IPS-NIHi7 (cell line): ENCODE measurements around the gene NAA10.

ENCODE experiments used
- DNase-seq: peaks from one replicate; pipeline ENCODE4 v3.0.0; 2012; ENCODE audit warnings: mixed read lengths; ENCODE audit errors: extremely low spot score

NAA10 gene

DNA sequence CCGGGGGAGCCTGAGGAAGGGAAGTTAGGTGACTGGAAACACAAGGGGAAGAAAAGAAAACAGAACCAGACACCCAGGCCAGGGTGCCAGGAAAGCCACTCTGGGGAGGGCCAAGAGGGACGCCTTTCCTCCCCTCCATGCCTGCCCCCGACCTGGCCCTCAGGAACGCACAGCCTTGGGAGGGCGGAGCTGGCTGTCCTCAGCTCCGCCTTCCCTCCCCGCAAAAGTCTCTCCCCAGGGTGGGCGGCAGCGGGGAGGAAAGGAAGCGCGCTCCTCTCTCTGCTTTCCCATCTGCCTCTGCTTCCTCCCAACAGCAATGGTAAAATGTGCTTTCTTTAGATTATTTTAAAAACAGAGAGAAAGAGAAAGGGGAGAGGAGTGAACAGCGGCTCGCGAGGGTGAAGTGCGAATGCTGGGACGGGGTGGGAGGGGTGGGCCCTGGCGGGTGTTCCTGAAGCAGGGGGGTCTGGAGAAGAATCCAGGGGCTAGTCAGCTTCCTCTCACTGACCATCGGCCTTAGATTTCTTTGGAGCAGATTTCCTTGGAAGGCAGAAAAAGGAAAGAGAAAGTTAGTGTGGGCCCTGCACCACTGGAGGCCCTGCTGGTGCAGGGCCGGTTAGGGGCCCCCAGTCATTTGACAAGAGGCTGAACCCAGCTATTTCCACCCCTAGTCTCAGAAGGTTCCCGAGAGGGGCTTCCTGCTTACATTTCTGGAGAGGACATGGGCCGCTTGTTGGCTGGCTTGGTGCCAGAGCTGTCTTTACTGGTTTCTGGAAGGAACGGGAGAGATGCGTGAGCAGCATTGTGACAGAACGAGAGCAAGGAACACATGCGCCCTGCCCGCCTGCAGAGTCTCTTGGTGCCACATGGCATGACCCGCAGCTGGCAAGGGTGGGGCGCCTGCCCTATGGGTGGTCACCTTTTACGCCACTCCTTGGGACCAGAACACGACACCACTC, 14.3 kb upstream of the NAA10 start:
- no peak for DNase-seq

GRCh38 chrX:153948002-153948466, 13.2 kb upstream of the NAA10 start:
- DNase-seq: no peak

- DNase-seq: peak; percentile 66
These were observed 12.4 kb upstream of the NAA10 start for GRCh38 chrX:153947009-153947769.

DNA sequence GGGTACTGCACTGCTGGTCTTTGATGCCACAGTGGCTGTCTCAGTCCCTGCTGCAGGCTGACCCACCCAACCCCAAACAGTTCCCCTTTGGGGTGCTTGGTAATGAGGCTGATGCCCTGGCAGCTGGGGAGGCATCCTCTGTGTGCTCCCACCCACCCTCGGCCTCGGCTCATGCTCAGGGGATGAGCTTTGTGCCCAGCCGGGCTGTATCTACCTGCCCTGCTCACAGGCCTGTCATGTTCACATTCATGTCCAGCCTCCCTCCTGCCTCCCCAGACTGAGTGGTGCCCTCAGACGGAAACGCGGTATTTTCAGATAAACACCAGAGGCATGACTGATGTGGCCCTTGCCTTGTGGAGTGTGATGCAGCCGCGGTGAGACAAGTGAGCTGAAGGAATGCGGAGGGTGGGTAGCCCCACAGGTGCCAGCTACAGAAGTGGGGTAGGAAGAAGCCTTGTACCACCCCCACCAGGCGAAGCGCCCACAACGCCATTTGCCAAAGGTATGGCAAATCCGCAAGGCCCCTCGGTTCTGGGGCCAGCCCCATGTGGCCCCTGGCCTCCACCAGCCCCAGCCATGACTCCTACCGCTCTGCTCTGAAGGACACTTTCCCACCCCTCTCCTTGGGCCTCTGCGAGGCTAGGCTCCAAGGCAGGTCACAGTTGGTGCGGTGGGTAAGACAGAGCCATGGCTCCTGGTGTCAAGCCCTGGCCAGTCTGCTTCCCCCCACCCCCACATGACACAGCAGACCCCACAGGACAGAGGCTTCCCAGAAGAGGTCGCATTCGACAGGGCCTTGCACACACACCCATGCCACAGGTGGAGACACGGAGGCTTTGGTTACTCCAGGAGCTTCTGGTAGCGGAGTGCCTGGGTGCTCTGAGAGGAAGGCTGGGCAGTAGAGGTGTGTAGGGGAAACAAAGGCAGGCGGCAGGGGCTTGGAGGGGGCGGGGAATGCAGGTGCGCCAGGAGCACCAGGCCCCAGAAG, 11.4 kb upstream of the NAA10 start:
- DNase-seq: no peak

DNA sequence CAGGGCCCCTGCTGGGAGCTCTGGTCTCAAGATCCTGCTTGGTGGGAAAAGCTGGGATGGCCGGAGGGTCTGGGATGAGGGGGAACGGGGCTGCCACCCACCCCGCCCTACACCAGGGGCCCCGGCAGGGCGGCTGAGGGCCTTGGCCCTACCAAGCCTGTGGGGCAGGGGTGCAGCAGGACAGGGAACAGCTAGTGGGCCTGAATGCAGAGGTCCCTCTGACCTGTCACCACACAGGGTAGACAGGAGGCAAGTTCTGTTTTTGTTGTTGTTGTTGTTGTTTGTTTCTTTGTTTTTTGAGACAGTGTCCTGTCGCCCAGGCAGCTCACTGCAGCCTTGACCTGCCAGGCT, 9.9 kb upstream of the NAA10 start:
- DNase-seq: no peak

DNA sequence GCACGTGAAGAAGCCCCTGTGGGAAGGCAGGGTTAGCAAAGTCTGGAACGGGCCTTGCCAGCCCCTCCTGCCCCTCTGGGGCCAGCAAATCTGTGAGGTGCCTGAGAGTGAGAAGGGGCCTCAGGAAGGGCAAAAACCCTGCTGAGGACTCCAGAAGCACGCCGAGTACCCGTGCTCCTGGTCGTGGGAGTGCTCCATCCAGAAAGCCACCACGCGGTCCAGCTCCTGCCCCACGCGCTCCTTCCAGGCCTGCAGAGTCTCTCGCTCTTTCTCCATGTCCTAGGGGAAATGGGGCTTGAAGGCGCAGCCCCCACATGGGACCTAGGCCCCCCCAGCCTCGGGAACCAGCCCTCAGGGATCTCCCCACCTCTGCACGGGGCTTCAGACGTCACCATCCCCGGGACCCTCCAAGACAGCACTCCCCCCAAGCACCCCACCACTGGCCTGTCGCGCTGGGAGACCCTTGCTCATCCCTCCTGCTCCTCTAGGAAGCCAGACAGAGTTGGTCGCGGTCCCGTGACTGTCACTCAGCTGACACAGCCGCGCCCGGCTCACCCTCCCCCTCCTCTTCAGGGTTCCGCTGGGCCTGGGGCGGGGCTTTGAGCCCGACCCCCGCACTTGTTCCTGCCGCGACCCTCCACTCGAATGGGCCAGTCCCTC, 9.4 kb upstream of the NAA10 start, which contains the start of gene RENBP:
RENBP (minus strand) TSS at position 504 of the 660 bp plus-strand sequence; CDS start at position 471, 33 bp downstream.
- DNase-seq: no peak

GRCh38 chrX:153941336-153942252, 6.8 kb upstream of the NAA10 start:
- DNase-seq: no peak

GRCh38 chrX:153939573-153939972, 4.7 kb upstream of the NAA10 start:
- no peak for DNase-seq

GRCh38 chrX:153938226-153938786, 3.5 kb upstream of the NAA10 start:
- DNase-seq: no peak

- DNase-seq: no peak
These were observed 2.2 kb upstream of the NAA10 start for GRCh38 chrX:153937056-153937455.

DNA sequence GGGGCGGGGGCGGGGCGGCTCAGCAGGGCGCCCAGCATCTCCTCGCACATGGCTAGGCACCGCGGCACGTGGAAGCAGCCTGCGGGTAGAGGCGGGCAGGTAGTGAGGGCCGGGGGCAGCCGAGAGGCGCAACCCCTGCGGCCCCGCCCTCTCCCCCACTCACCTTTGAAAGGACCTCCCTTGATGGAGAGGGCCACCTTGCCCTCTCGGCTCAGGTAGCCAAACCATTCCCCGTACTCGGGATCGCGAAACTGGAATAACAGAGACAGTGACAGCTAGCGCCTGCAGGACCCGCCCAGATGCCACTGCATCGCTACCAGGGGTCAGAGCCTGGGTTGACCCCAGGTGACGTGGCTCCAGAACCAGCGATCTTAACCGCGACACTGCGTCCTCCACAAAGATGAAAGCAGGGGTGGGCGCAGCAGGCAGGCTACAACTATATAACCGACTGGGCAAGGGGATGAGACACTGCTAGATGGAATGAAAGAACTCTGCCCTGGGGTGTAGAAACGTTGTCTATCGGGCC, 552 bp upstream of the NAA10 start:
- no peak for DNase-seq

DNA sequence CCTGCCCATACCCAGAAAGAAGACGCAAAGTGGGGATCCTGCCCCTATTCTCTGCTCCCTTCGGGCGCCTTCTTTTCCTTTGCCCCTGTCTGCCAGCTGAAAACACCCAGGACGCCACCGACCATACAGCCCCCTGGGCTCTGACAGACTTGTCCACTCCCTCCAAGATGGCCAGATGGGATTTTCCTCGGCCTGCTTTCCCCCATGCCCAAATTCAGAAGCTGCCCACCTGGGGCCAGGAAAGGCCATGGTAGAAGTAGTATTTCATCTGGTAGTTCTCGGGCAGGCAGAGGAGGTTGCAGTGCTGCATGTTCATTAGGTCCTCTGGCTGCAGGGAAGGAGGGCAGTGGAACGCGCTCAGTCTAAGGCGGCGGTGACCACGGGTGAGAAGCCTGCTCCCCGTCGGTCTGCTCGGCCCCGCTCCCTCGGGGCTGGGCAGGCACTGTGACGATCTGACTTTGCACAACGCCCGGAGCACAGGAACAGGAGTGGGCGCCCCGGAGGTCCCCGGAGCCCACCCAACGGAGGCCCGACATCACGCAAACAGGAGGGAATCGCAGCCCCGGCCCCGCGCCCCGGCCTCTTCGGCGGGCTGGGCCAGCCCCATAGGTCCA, 582 bp downstream of the NAA10 start:
- DNase-seq: no peak

DNA sequence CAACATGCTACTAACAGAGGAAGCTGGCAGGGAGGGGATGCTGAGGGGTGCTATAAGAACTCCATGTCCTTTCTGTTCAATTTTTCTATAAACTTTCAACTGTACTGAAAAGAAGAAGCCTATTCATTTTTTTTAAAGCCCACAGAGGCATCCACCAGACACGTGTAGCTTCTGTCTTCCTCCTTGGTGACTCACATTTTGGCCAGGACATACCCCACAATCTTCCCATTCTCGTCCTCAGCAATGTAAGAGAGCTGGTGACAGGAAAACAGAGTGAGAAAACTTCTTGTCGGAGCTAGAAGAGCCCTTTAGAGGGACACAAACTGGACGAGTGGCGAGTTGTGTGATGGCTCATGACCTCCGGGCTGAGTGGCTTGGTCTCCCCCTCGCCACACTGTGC, 1.1 kb downstream of the NAA10 start:
- DNase-seq: no peak

DNA sequence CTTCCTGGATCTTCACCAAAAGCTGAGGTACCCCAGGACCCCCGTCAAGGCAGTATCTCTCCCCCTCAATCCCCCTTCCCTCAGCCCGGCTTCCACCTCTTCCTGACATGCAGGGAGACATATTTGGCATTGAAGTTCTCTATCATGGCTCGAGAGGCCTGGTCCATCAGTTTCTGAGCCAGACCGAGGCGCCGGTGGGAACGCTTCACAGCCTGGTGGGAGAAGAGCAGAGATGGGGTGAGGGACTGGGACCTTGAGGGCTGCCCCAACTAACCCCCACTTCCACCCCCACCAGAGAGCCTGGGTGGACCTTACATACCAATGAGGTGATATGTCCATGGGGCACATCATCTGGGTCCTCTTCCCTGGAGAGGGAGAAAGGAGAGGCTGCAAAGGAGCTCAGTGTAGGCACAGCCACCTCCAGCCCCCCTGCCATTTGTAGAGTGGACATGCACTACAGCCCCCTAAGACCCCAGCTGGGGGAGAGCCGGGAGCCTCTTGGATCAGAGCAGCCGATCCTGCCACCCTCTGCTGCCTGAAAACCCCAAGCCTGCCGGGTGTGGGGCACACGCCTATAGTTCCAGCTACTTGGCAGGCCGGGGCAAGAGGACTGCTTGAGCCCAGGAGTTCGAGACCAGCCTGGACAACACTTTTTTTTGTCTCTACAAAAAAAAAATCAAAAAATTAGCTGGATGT, 2.5 kb downstream of the NAA10 start:
- DNase-seq: no peak

DNA sequence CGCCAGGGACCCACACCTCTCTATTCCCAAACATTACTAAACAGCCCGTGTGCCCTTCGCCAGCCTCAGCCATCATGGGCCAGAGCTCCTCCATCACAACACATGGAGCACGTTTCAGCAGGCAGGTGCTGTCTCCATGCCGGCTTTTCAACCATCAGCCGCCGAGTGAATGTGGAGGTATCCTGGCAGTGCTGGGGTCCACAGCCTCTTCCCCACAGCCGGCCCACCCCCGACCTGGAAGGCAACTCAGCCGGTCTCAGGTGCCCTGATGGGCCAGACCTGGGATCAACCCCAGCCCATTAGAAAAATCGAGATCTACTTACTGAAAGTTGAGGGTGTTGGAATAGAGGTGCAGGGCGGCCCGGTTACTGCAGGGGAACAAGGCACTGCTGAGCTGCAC, 3.1 kb downstream of the NAA10 start:
- DNase-seq: no peak

DNA sequence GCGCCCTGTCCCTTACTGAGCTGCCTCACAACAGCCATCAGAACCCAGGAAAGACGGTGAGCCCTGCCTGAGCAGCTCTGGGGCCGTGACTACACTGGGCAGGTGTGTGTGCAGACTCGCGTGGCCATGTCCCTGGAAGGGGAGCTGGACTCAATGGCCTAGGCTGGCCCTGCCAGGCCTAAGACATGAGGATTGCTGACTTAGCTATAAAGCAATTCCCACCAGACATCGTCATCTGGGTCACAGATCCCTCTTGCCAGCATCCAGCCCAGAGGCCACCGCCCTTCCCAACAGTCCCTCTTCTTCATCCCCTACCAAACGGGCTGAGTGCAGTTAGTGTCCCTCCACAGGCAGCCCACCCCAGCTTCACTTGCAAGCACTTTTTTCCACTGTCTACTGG, 3.7 kb downstream of the NAA10 start:
- no peak for DNase-seq

GRCh38 chrX:153930011-153930910, 4.6 kb downstream of the NAA10 start:
- no peak for DNase-seq
